H1 (cell line): ENCODE measurements around the gene PAX9. TPM values are rescaled to one million over a fixed set of nuclear protein-coding genes. Genes with fewer than 3 reads are reported as not detected.

Experiments used
- CTCF ChIA-PET: fragments of 300-600 bp; sonication (Branson Sonifier 250); formaldehyde crosslinking; loops from one replicate; lab custom pipeline; 2021; ENCODE audit not compliant: partially characterized antibody; lab: Charles Lee
- POLR2A ChIA-PET: fragments of 300-600 bp; sonication (Branson Sonifier 250); formaldehyde crosslinking; loops from one replicate; lab custom pipeline; 2021; ENCODE audit warnings: inconsistent platforms; ENCODE audit not compliant: partially characterized antibody; lab: Charles Lee
- DNase-seq, 2 experiments: peaks; one replicate each; pipeline versions ENCODE4 v3.0.0 to v3.0.0-alpha.2; 2010 to 2022; ENCODE audit warnings: low spot score in 2 of 2, low read depth in 1 of 2, mixed read lengths in 1 of 2
- FAIRE-seq: peaks from 2 replicates; lab custom pipeline; 2011; peaks lifted over from hg19 to GRCh38; lab: Jason Lieb, UNC
- H2AFZ ChIP-seq: 2 replicates; pipeline ENCODE4 v1.8.1; 2012; ENCODE audit warnings: low read length, inconsistent platforms
- H2AK5ac ChIP-seq: 2 replicates; pipeline ENCODE4 v1.6.1; 2013; ENCODE audit warnings: low read depth, low read length
- H2BK120ac ChIP-seq: replicated peaks from 2 replicates; pipeline ENCODE3; 2013; ENCODE audit warnings: low read depth, low read length, inconsistent platforms
- H2BK12ac ChIP-seq: 2 replicates; pipeline ENCODE4 v1.6.1; 2013; ENCODE audit warnings: low read depth, low read length
- H2BK15ac ChIP-seq: 2 replicates; pipeline ENCODE4 v1.6.1; 2013; ENCODE audit warnings: low read length
- H2BK20ac ChIP-seq: 2 replicates; pipeline ENCODE4 v1.6.1; 2013; ENCODE audit warnings: low read length
- H2BK5ac ChIP-seq: 2 replicates; pipeline ENCODE4 v1.6.1; 2013; ENCODE audit warnings: low read depth, low read length
- H3K14ac ChIP-seq: 2 replicates; pipeline ENCODE4 v1.6.1; 2013; ENCODE audit warnings: inconsistent platforms; ENCODE audit not compliant: insufficient read length
- H3K18ac ChIP-seq: 2 replicates; pipeline ENCODE4 v1.6.1; 2013; ENCODE audit warnings: low read length; ENCODE audit errors: extremely low read depth
- H3K23ac ChIP-seq: 2 replicates; pipeline ENCODE4 v1.6.1; 2013; ENCODE audit warnings: inconsistent platforms; ENCODE audit not compliant: insufficient read length
- H3K23me2 ChIP-seq: 2 replicates; pipeline ENCODE4 v1.6.1; 2013; ENCODE audit warnings: low read depth, low read length
- H3K27ac ChIP-seq: 2 replicates; pipeline ENCODE4 v1.6.1; 2011; ENCODE audit warnings: low read depth, low read length, inconsistent platforms
- H3K27me3 ChIP-seq, 4 experiments: replicated peaks in 1 of 4; 1 replicate in 1 of 4; 2 replicates in 3 of 4; pipeline versions ENCODE4 v1.6.1 to v1.8.1; 2011 to 2013; ENCODE audit warnings: low read length in 3 of 4, mild to moderate bottlenecking in 3 of 4, inconsistent platforms in 2 of 4, mixed read lengths in 2 of 4, moderate library complexity in 1 of 4; ENCODE audit not compliant: control insufficient read depth in 3 of 4, insufficient read depth in 3 of 4; ENCODE audit errors: extremely low read depth in 1 of 4
- H3K36me3 ChIP-seq, 4 experiments: 2 replicates each; pipeline versions ENCODE4 v1.6.1 to v1.8.1; 2011 to 2013; ENCODE audit warnings: mild to moderate bottlenecking in 4 of 4, low read length in 3 of 4, moderate library complexity in 2 of 4, control low read depth in 1 of 4, inconsistent platforms in 1 of 4; ENCODE audit not compliant: insufficient read depth in 4 of 4, control insufficient read depth in 2 of 4
- H3K4ac ChIP-seq: replicated peaks from 2 replicates; pipeline ENCODE3; 2013; ENCODE audit warnings: low read length, low read depth, mixed read lengths, inconsistent platforms; ENCODE audit not compliant: insufficient read length
- H3K4me1 ChIP-seq, 4 experiments: replicated peaks in 1 of 4; 1 replicate in 1 of 4; 2 replicates in 3 of 4; pipeline versions ENCODE4 v1.6.1 to v1.8.1; 2011 to 2013; ENCODE audit warnings: low read length in 3 of 4, inconsistent platforms in 2 of 4, mixed read lengths in 1 of 4; ENCODE audit not compliant: insufficient read depth in 4 of 4, control insufficient read depth in 3 of 4
- H3K4me2 ChIP-seq, 2 experiments: 2 replicates each; pipeline versions ENCODE4 v1.6.1 to v1.8.1; 2011 to 2013; ENCODE audit warnings: low read depth in 2 of 2, low read length in 2 of 2, control low read depth in 1 of 2, inconsistent platforms in 1 of 2, mild to moderate bottlenecking in 1 of 2; ENCODE audit not compliant: insufficient read depth in 1 of 2
- H3K4me3 ChIP-seq, 4 experiments: fragments of 200-600, 300-600 bp in 1 of 4; sonication (generic), shearing (Covaris generic), sonication (Bioruptor Twin) in 1 of 4; 2 replicates each; pipeline versions ENCODE4 v1.5.1 to v1.8.1; 2011 to 2016; ENCODE audit warnings: low read length in 4 of 4, low read depth in 3 of 4, control low read depth in 2 of 4, inconsistent platforms in 2 of 4, mild to moderate bottlenecking in 2 of 4, mixed read lengths in 1 of 4, moderate library complexity in 1 of 4; ENCODE audit not compliant: insufficient read depth in 2 of 4; ENCODE audit errors: extremely low read depth in 1 of 4
- H3K56ac ChIP-seq: replicated peaks from 2 replicates; pipeline ENCODE3; 2013; ENCODE audit warnings: low read depth, mild to moderate bottlenecking, mixed read lengths, low read length, inconsistent platforms; ENCODE audit not compliant: insufficient read length
- H3K79me1 ChIP-seq: 2 replicates; pipeline ENCODE4 v1.6.1; 2013; ENCODE audit warnings: low read depth, low read length, control low read depth
- H3K79me2 ChIP-seq, 2 experiments: 2 replicates each; pipeline versions ENCODE4 v1.6.1 to v1.8.1; 2012 to 2013; ENCODE audit warnings: low read length in 2 of 2, mild to moderate bottlenecking in 2 of 2, inconsistent platforms in 1 of 2; ENCODE audit not compliant: insufficient read depth in 2 of 2, control insufficient read depth in 1 of 2
- H3K9ac ChIP-seq, 4 experiments: replicated peaks in 1 of 4; 1 replicate in 1 of 4; 2 replicates in 3 of 4; pipeline versions ENCODE4 v1.6.1 to v1.8.1; 2011 to 2013; ENCODE audit warnings: low read depth in 3 of 4, low read length in 3 of 4, control low read depth in 2 of 4, mild to moderate bottlenecking in 2 of 4, moderate library complexity in 2 of 4, inconsistent platforms in 1 of 4; ENCODE audit errors: extremely low read depth in 1 of 4
- H3K9me3 ChIP-seq, 2 experiments: 2 replicates each; pipeline versions ENCODE4 v1.6.1 to v1.8.1; 2012 to 2013; ENCODE audit warnings: mild to moderate bottlenecking in 2 of 2, moderate library complexity in 2 of 2, control low read depth in 1 of 2, inconsistent platforms in 1 of 2, low read depth in 1 of 2, low read length in 1 of 2, mixed read lengths in 1 of 2; ENCODE audit not compliant: insufficient read depth in 2 of 2
- H4K20me1 ChIP-seq, 2 experiments: replicated peaks in 1 of 2; 2 replicates each; pipeline versions ENCODE3 to v1.8.1; 2011 to 2013; ENCODE audit warnings: inconsistent platforms in 2 of 2, low read length in 2 of 2, mild to moderate bottlenecking in 1 of 2; ENCODE audit not compliant: insufficient read depth in 2 of 2, control insufficient read depth in 1 of 2
- H4K5ac ChIP-seq: 2 replicates; pipeline ENCODE4 v1.6.1; 2013; ENCODE audit warnings: low read length, low read depth, mixed read lengths, inconsistent platforms; ENCODE audit not compliant: insufficient read length
- H4K8ac ChIP-seq: 2 replicates; pipeline ENCODE4 v1.8.0; 2013; ENCODE audit warnings: mild to moderate bottlenecking, moderate library complexity, low read length, inconsistent platforms; ENCODE audit not compliant: insufficient read depth; ENCODE audit errors: extremely low read depth
- H4K91ac ChIP-seq: replicated peaks from 2 replicates; pipeline ENCODE3; 2013; ENCODE audit warnings: low read length, mixed read lengths, inconsistent platforms; ENCODE audit not compliant: insufficient read length
- ASH2L ChIP-seq: fragments of 200-600, 300-600 bp; sonication (generic); IDR thresholded peaks from one replicate; pipeline ENCODE4 v1.7.1; 2017; ENCODE audit warnings: low read length
- MAFK ChIP-seq: IDR thresholded peaks from 2 replicates; pipeline ENCODE4 v1.6.1; 2012; ENCODE audit warnings: low read depth, mild to moderate bottlenecking, improper control_type of control experiment, low read length
- SP1 ChIP-seq: IDR thresholded peaks from 2 replicates; pipeline ENCODE4 v1.6.1; 2011; ENCODE audit warnings: low read depth, low read length
- TAF1 ChIP-seq: IDR thresholded peaks from 2 replicates; pipeline ENCODE4 v1.6.1; 2011; ENCODE audit warnings: mild to moderate bottlenecking, low read depth, low read length
- WGBS, 2 experiments: shearing (Covaris generic) in 1 of 2; methylation state at CpG; one replicate each; pipeline versions ENCODE4 v1.1.6 to v1.1.7; 2013 to 2015; ENCODE audit warnings: low lambda C conversion rate in 2 of 2, mixed read lengths in 2 of 2, inconsistent platforms in 1 of 2, low coverage in 1 of 2, missing lambda C conversion rate in 1 of 2; ENCODE audit not compliant: insufficient replicate concordance in 2 of 2, insufficient coverage in 1 of 2, insufficient read length in 1 of 2; ENCODE audit errors: extremely low coverage in 1 of 2, missing lambda C conversion rate in 1 of 2; 5-methylcytosine and 5-hydroxymethylcytosine counted together
- polyA plus RNA-seq, 7 experiments: library from polyadenylated mRNA; depleted of rRNA in 3 of 7; stranded (reverse) in 5 of 7; unstranded in 2 of 7; fragments of >200 nt in 5 of 7; fragments of 200-250 nt in 2 of 7; gene quantifications; 1 replicate in 5 of 7; 2 replicates in 1 of 7; 4 replicates in 1 of 7; pipeline versions ENCODE4 v1.2.1 to v1.2.3, GENCODE V29; 2011 to 2013; ENCODE audit warnings: missing spikeins in 2 of 7, mixed read lengths in 2 of 7
- total RNA-seq: library from RNA; stranded (reverse); fragmentation: NEBNext Ultra II Directional; extraction: Animal tissue kit (Norgen Biotek cat#: 25700); gene quantifications from 2 replicates; pipeline ENCODE4 v1.2.1, GENCODE V29; 2021
- TF ChIP-seq, protein P1 (sequence below): IDR thresholded peaks from 2 replicates; pipeline ENCODE4 v1.6.1; 2012; ENCODE audit warnings: inconsistent platforms

The PAX9 gene
- total and polyA plus RNA-seq, 2 of the 8 experiments (the other 6 are each of a cell fraction or from before 2014, with no cell fraction given), result 0.05 TPM; not detected in 1

DNA sequence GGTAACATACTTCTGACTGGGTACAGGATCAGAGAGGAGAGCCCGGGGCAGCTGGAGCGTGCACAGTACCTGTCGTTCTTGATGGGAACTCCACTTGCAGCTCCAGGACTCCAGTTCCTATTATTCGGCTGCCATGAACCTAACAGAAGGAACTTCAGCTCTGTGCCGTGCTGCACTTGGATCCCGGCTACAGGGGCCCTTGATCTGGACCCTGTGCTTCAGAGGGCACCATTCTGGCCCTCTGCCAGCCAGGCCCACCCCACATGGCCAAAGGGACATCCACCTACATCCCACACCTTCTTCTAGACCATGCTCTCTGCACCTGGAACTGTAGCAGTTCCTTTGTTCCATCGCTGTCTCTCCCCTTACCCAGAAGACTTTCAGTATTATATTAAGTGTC is 58.2 kb downstream of the PAX9 start:
- no peak overlapping the region for H3K4me2 ChIP-seq
- H3K9me3 ChIP-seq, result no peaks in the 10 kb centered on the region
- no peak overlapping the region for H2AFZ ChIP-seq
- H3K14ac ChIP-seq, result no peak overlapping the region
- CTCF ChIA-PET, result interaction anchor here (1.5 to 2.4 kb wide), 4 partner anchors 18 to 72 kb away, joined by 3 to 6 read pairs (median 6); no protein-coding TSS in a partner anchor
- no peak overlapping the region for H4K91ac ChIP-seq
- no peak overlapping the region for H2BK12ac ChIP-seq
- H4K5ac ChIP-seq, result no peak overlapping the region
- H3K18ac ChIP-seq, result no peak overlapping the region
- H3K27me3 ChIP-seq, result no peaks in the 10 kb centered on the region
- no peak overlapping the region for H4K8ac ChIP-seq
- no peak overlapping the region for H2AK5ac ChIP-seq
- no peak overlapping the region for H3K56ac ChIP-seq
- H3K27ac ChIP-seq, result no peak overlapping the region; the same call in 1 of the 2 replicates
- no peak overlapping the region for H2BK120ac ChIP-seq
- DNase-seq (no peak), FAIRE-seq (no peak)
- H3K79me2 ChIP-seq, result no peaks in the 10 kb centered on the region
- H3K36me3 ChIP-seq, result no peaks in the 10 kb centered on the region
- H3K4me3 ChIP-seq, result no peak overlapping the region
- no peak overlapping the region for H2BK20ac ChIP-seq
- peaks cover 0 to 8% (median 6%) of the 10 kb centered on the region in 4 experiments; a peak in 6 of 7 replicates for H3K4me1 ChIP-seq
- H3K9ac ChIP-seq, result no peak overlapping the region
- no peak overlapping the region for H3K23ac ChIP-seq
- no peak overlapping the region for H2BK15ac ChIP-seq
- H3K4ac ChIP-seq, result no peak overlapping the region
- H4K20me1 ChIP-seq, result no peaks in the 10 kb centered on the region
- H3K23me2 ChIP-seq, result no peaks in the 10 kb centered on the region
- POLR2A ChIA-PET, result no interaction called here
- whole genome bisulfite sequencing, 2 experiments, result 86% methylated on average over 7 of the region's 7 CpGs; no CpG with 5 or more reads in 1 of the 2 experiments
- H2BK5ac ChIP-seq, result no peak overlapping the region
- no peak for TF ChIP-seq MAFK
- no peak for TF ChIP-seq SP1
- TF ChIP-seq, protein P1, sequence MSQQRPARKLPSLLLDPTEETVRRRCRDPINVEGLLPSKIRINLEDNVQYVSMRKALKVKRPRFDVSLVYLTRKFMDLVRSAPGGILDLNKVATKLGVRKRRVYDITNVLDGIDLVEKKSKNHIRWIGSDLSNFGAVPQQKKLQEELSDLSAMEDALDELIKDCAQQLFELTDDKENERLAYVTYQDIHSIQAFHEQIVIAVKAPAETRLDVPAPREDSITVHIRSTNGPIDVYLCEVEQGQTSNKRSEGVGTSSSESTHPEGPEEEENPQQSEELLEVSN, result no peak
- TF ChIP-seq ASH2L, result no peak
- TF ChIP-seq TAF1, result no peak
- no peaks in the 10 kb centered on the region for H3K79me1 ChIP-seq
